Measurements from ENCODE around the gene FAIM2.

The FAIM2 gene

GRCh38 chr12:49823350-49823749 is 80.3 kb downstream of the FAIM2 start:
- DNase-seq (ENCODE audit: low spot score) = no peak

DNA sequence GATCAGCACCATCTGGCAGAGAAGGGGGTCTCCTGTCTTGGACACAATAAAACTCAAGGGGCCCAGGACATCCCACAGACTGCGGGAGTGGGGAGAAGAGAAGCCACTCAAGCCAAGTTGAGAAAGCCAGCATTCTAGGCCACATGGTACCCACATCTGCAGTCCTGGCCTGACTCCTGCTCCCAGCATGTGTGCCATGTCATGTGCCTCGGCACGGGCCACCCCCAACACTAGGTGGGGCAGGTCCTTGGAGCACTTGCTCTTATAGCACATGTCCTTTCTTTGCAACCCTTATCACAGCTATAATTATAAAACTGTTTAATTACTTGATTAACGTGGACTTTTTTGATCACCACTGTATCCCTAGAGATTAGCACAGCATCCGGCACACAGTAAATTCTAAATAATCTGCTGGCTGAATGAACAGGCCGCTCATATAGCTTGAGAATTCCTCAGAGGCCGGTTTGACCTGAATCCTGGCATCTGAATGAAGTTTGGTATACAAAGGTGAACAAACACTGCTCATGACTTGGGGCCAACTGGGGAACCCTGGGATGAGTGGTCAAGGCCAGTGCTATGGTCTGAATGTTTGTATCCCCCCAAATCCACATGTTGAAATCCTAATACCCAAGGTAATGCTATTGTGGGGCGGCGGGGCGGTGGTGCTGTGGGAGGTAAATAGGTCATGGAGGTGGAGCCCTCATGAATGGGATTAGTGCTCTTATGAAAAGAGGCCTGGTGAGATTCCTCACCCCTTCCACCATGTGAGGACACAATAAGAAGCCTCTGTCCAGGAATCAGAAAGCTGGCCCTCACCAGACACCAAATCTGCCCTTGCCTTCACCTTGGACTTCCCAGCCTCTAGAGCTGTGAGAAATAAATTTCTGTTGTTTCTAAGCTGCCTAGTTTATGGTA is 82.1 kb downstream of the FAIM2 start:
- no peak for DNase-seq (ENCODE audit: low spot score)

DNA sequence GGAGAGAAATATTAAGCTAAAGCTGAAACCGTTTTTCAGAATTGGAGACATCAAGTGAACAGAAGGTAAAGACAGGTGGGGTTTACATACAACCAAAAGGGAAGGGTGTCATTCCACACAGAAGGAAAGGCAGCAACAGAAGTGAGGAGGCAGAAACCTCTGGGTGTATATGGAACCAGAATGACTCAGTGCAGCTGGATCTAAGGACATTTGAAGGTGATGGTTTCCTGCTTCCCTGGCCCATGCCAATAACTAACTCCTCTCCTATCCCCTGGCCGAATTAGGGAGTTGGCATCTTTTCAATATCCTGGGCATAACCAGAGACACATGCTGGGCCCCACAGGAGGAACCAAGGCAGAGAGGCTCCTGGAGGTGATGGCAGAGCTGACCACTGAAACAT is 83.9 kb downstream of the FAIM2 start:
- no peak for DNase-seq (ENCODE audit: low spot score)

- no peak for DNase-seq (ENCODE audit: low spot score)
Observed at GRCh38 chr12:49818241-49818895, 85.3 kb downstream of the FAIM2 start.

All from activated CD4-positive, alpha-beta T cell treated with anti-CD3 and anti-CD28 coated beads, Interleukin-2, Interleukin-4, amounts not matched to agents 100 ng/mL and 50 ng/mL, durations not matched to agents 16 hours and 8 hours (primary cell).